D721Med (cell line): Measurements from ENCODE around the gene GIMAP6.

Source experiments
- DNase-seq: peaks from one replicate; pipeline ENCODE4 v3.0.0; 2011; ENCODE audit warnings: low spot score; ENCODE audit not compliant: insufficient read length
- FAIRE-seq: peaks from 2 replicates; lab custom pipeline; 2011; peaks lifted over from hg19 to GRCh38; lab: Jason Lieb, UNC
- TF ChIP-seq, protein P1 (sequence below): IDR thresholded peaks from 2 replicates; pipeline ENCODE4 v1.5.1; 2012; ENCODE audit warnings: mild to moderate bottlenecking, control low read depth; ENCODE audit not compliant: insufficient read depth; ENCODE audit errors: missing control alignments

GIMAP6 gene

GRCh38 chr7:150633926-150634325 lies 1.7 kb upstream of the GIMAP6 start:
- no peak for FAIRE-seq
- TF ChIP-seq, protein P1, sequence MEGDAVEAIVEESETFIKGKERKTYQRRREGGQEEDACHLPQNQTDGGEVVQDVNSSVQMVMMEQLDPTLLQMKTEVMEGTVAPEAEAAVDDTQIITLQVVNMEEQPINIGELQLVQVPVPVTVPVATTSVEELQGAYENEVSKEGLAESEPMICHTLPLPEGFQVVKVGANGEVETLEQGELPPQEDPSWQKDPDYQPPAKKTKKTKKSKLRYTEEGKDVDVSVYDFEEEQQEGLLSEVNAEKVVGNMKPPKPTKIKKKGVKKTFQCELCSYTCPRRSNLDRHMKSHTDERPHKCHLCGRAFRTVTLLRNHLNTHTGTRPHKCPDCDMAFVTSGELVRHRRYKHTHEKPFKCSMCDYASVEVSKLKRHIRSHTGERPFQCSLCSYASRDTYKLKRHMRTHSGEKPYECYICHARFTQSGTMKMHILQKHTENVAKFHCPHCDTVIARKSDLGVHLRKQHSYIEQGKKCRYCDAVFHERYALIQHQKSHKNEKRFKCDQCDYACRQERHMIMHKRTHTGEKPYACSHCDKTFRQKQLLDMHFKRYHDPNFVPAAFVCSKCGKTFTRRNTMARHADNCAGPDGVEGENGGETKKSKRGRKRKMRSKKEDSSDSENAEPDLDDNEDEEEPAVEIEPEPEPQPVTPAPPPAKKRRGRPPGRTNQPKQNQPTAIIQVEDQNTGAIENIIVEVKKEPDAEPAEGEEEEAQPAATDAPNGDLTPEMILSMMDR = no peak

DNA sequence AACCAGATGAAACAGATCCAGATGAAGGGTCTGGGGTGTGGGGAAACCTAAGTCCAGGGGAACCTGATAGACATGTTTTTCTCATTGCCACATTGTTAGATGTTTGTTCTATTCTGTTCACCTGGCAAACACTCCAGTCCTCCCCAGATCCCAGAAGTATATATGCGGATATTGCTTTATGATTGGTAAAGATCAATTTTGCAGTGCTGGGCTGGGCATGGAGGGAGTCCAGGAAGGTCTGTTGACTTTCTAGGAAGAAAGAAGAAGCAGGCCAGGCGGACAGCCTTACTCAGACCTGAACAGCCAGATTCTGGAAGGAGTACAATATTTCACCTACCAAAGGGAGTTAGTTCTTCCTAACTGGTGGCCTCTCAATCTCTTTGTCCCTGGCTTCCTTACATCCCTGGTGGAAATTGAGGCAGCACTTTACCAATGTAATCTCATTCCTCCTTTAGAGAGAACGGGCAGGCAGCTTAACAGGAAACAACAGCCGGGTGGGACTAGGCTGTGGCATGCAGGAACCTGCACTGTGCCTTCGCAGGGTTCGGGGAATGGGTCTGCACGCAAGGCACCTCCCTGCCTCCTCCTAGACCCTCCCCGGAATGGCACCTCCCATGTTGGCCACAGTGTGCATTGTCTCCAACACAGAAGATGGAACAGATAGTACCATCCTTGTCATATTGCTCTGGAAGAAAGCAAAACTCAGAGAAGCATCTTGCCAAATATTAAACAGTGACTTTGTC lies 930 bp downstream of the GIMAP6 start:
- no peak for DNase-seq

More at GRCh38 chr7:150633926-150634325, 1.7 kb upstream of the GIMAP6 start:
- no peak for DNase-seq

DNA sequence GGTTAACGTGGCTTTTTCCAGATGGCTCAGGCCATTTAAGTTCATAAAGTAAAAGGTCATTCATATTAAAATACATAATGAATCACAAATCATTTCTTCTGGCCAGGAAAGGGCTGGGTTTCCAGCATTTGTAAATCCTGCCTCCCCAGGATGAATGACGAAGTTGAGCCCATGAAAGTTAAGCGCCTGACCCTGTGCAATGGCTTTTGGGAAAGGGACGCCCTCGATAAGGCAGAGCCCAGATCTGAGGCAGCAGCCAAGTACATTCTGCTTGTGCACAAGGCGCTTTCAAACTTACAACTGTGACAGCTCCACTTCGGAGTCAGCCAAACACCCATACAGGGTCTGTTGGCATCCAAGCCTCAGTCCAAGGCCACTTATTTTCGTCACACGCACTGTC lies 2.8 kb downstream of the GIMAP6 start:
- FAIRE-seq (no peak), DNase-seq (no peak)
- TF ChIP-seq, protein P1 = no peak

More for the DNA sequence above, 930 bp downstream of the GIMAP6 start:
- TF ChIP-seq, protein P1 = no peak
- no peak for FAIRE-seq

- DNase-seq = no peak
- FAIRE-seq = no peak
- TF ChIP-seq, protein P1 = no peak
Measured at GRCh38 chr7:150627959-150628358, 4.2 kb downstream of the GIMAP6 start.

GRCh38 chr7:150626696-150627095 lies 5.5 kb downstream of the GIMAP6 start:
- DNase-seq = no peak
- no peak for FAIRE-seq
- TF ChIP-seq, protein P1 = no peak

DNA sequence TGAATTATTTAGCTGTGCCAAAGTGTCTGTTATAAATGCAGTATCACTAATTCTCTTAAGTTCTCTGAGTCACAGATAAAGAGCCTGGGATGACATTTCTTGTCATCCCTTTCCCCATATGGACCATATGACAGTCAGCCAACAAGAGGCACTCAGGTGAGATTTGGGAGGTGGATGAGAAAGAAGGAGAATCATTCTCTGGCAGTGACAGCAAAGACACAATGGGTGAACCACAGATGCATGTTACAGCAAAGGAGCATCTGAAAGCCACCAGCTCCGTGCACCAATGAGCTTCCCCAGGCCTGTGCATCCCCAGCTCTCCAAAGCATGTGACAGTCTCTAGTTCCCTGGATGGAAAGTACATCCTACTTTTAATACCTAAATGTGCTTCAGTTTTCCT lies 10.8 kb downstream of the GIMAP6 start:
- DNase-seq = no peak
- FAIRE-seq = no peak
- TF ChIP-seq, protein P1 = no peak
